ENCODE results near the gene ZBTB16.

GRCh38 chr11:114239753-114240161, 180.2 kb downstream of the ZBTB16 start:
- TF ChIP-seq, protein P1, sequence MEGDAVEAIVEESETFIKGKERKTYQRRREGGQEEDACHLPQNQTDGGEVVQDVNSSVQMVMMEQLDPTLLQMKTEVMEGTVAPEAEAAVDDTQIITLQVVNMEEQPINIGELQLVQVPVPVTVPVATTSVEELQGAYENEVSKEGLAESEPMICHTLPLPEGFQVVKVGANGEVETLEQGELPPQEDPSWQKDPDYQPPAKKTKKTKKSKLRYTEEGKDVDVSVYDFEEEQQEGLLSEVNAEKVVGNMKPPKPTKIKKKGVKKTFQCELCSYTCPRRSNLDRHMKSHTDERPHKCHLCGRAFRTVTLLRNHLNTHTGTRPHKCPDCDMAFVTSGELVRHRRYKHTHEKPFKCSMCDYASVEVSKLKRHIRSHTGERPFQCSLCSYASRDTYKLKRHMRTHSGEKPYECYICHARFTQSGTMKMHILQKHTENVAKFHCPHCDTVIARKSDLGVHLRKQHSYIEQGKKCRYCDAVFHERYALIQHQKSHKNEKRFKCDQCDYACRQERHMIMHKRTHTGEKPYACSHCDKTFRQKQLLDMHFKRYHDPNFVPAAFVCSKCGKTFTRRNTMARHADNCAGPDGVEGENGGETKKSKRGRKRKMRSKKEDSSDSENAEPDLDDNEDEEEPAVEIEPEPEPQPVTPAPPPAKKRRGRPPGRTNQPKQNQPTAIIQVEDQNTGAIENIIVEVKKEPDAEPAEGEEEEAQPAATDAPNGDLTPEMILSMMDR (conservative IDR thresholded peaks at IDR 0.05; ENCODE audit: low read depth in 2 of 2), result no peak
- TF ChIP-seq JUNB (IDR thresholded peaks at IDR 0.05; ENCODE audit: unreplicated experiment), result no peak
- TF ChIP-seq CREB1 (CRISPR knock-in tag; IDR thresholded peaks at IDR 0.05; ENCODE audit: low read depth), result no peak

All from GM23338 (cell line).